ENCODE results near the gene OGFOD3. TPM values are rescaled to one million over a fixed set of nuclear protein-coding genes. Genes with fewer than 3 reads are reported as not detected.

The OGFOD3 gene
- total RNA-seq, 1 experiment from 2014 or later: 29.3 TPM

DNA sequence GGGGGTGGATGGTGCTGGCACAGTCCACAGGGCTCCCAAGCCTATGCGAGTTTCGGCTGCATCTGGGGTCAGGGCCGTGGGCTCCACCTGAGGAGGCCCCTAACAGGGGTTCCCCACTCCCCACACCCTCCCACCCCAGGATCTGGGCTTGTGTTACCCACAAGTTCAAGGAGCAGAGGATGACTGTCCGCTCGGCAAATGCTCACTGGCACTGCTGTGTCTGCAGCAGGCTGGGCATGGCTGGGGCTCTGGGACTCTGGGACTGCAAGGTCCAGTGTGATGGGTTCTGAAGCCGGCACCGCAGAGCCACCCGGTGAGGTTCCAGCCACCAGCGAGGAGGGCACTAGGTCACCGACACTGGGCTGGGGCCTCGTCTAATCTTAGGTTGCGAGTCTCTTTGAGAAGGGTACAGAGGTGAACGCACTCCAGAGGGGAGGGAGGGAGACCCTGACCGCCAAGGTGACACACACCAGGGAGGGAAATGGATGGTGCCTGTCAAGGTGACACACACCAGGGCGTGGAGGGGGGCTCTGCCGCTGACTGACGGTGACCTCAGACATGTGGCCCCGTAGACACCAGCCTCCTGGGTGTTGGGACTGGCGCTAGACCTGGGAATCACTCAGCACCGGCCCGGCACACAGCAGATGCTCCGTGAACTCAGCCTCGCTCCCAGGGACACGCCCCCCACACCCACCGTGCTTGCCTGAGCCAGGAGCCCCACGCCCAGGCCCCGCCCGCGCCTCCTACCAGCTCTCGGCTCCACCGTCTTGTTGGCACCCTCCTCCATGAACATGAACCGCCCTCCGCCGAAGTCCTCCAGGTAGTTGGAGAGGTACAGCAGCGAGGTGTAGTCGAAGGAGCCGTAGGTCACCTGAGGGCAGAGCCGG is 20.7 kb downstream of the OGFOD3 start:
- in situ Hi-C loops (cut with HindIII; ENCODE audit: low pct_unique_long_range_greater_than_20kb, low sequenced_read_pairs): no loop called here
- no peak for DNase-seq (ENCODE audit: low read depth, low spot score)

DNA sequence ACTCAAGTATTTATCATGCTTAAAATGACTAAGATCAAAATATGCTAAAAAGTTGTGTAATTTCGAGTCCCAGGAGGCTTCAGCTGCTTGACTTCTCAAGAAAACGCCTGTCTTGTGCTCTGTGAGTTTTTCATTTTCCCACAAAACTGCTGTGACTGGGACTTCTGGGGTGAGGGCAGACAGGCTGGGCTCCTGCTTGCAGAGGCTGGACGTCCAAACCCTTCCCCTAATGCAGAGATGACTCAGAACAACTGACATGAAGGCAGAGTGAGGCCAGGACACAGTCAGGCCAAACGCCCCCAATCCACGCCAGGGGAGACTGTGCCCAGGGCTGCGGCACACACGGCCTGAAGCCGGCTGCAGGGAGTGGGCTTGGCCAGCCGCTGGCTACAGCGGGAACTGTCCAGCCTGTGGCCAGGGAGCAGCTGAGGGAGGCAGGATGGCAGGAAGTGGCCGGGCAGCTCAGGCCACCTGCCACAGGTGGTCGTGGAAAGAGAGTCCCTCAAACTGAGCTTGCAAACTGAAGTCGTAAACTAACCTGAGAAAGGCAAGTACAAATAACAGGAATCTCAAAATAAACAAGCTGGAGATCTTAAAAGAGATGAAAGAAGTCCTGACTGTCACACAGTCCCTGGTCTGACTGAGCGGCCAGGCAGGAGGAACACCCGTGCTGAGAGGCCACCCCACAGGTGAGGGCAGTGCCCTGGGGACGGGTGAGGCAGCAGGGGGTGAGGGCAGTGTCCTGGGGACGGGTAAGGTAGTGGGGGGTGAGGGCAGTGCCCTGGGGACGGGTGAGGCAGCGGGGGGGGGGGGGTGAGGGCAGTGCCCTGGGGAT is 21.6 kb downstream of the OGFOD3 start:
- in situ Hi-C loops (cut with HindIII; ENCODE audit: low pct_unique_long_range_greater_than_20kb, low sequenced_read_pairs): no loop called here
- DNase-seq (ENCODE audit: low read depth, low spot score): no peak

DNA sequence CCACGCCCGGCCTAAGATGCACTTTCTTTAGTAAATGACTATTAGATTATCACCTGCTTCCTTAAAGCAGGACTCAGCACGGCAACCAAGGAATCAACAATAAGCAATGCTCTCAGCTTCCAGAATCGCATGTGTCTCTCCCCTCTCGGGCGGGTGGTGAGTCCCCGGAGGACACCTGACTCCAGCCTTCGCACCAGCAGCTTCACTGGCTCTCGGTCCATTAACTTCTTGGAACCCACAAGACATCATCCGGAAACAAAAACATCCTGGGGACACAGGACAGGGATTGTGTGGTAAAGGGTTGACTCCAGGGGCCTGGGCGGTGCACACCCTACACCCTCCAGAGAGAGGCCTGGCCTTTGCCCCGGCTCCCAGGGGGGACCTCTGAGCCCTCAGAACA is 24.1 kb downstream of the OGFOD3 start:
- no peak for DNase-seq (ENCODE audit: low read depth, low spot score)
- in situ Hi-C loops (cut with HindIII; ENCODE audit: low pct_unique_long_range_greater_than_20kb, low sequenced_read_pairs): no loop called here

DNA sequence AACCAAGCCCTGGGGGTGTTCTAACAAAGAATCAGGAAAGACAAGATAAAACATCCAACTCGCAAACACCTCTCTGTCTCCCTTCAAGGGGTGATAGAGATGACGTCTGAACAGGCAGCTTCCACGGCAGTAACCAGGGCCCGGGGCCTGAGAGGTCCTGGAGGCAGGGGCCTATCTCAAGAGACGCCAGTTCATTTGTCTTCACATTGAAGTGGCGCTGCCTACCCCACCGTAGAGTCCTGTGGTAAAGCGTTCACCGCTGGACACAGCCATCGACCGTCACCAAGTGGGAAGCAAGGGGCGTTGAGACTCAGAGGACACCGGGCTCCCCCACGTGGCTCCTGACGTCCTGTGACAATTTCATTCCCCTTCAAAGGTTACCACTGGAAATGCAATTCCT is 25.4 kb downstream of the OGFOD3 start:
- no peak for DNase-seq (ENCODE audit: low read depth, low spot score)
- in situ Hi-C loops (cut with HindIII; ENCODE audit: low pct_unique_long_range_greater_than_20kb, low sequenced_read_pairs): no loop called here

DNA sequence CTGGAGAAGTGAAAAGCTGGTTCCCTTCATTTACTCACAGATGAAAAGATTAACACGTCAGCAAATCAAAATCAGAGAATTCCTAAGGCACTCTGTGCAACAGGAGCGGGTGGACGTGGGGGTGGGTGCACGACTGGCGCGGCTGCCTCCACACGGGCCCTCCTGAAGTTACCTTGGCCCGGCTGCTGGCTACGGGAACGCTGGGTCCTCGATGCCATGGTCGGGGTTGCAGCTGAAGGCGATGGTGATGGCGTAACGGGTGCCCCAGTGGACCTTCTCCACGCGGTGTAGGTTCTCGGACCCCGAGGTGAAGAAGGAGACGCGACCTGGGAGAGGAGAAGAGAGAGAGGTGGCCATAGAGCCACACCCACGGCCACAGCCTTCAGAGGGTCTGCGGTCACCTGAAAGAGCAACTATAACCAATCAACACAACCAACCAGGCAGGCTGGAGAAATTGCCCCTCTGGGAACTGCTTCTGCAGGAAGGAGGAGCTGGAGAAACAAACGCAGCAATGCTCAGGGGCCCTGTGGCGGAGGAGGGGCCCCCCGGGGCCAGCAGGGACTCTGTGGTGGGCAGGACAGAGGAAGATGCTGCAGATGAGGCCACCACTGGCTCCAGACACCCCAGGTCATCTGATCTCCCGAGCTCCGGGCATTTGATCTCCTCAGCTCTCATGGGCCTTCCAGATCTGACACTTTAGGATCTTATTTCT is 26.0 kb downstream of the OGFOD3 start:
- in situ Hi-C loops (cut with HindIII; ENCODE audit: low pct_unique_long_range_greater_than_20kb, low sequenced_read_pairs): no loop called here
- no peak for DNase-seq (ENCODE audit: low read depth, low spot score)

DNA sequence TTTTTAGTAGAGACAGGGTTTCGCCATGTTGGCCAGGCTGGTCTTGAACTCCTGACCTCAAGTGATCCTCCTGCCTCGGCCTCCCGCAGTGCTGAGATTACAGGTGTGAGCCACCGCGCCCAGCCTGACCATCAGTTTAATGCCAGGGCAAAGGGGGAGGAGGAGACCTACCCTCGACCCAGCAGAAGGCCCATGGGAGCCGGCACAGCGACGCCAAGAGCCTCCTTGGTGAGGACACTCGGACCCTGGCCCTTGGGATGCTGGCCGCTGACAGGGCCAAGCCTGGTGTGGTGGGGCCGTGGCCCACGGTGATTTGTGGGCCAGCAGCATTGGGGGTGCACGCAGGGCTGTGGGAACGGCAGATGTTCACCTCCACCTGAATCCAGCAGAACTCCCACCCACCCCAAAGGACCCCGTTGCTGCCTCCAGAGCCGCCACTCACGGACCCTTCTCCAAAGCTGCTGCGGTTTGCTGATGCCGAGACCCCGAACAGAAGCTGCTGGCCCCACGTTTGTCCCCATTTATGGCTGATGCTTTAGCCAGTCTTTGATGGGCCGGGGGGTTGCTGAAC is 26.8 kb downstream of the OGFOD3 start:
- in situ Hi-C loops (cut with HindIII; ENCODE audit: low pct_unique_long_range_greater_than_20kb, low sequenced_read_pairs): no loop called here
- no peak for DNase-seq (ENCODE audit: low read depth, low spot score)

DNA sequence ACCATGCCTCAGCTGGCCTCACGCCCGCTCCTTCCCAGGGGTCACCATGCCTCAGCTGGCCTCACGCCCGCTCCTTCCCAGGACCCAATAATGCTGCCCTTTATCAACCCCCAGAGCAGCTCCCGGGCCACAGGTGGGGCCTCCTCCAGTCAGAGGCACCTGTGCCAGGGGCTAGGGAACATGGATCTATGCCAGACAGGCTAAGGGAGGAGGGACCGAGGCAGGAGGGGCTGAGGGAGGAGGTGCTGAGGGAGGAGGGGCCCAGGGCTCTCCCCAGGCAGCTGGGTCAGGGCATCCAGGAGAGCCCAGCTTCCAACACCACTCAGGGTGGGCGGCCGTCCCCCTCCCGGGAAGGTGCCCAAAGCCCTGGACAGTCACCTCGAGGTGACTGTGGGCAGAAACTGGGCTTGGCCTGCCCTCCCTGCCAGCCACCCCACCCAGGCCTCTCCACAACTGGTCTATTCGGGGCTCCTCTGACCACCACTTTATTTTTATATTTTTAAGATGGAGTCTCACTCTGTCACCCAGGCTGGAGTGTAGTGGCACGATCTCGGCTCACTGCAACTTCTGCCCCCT is 27.4 kb downstream of the OGFOD3 start:
- in situ Hi-C loops (cut with HindIII; ENCODE audit: low pct_unique_long_range_greater_than_20kb, low sequenced_read_pairs): no loop called here
- DNase-seq (ENCODE audit: low read depth, low spot score): no peak

DNA sequence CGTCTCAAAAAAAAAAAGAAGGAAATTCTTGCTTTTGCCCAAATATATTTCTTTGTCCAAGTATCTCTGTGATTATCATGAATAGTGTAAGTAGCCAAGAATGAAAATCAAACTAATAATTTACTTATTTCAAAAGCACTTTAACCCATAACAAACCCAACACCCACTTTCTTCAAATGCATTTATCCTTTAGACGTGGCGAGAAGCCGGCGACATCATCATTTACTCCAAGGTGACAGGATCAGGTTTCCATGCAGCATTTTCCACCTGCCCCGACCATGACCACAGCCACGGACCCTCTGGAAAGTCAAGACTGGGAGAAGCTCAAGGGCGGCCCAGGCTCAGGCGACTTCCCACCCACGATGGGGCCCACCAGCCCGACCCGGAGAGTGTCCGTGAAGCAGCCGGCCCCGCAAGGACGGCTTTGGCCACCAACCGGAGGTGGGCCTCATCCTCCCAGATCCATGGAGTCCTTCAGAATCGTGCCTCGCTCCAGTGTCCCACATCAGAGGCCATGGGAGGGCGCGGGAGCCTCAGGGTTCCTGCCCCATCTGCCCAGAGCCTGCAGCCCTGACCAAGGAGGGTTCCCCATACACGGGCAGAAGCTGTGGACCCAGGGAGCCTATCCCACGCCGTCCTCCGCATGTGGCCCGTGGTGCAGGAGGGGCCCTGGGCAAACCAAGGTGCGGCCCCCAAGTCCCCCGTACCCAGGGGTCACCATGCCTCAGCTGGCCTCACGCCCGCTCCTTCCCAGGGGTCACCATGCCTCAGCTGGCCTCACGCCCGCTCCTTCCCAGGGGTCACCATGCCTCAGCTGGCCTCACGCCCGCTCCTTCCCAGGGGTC is 28.1 kb downstream of the OGFOD3 start:
- no peak for DNase-seq (ENCODE audit: low read depth, low spot score)
- in situ Hi-C loops (cut with HindIII; ENCODE audit: low pct_unique_long_range_greater_than_20kb, low sequenced_read_pairs): no loop called here

DNA sequence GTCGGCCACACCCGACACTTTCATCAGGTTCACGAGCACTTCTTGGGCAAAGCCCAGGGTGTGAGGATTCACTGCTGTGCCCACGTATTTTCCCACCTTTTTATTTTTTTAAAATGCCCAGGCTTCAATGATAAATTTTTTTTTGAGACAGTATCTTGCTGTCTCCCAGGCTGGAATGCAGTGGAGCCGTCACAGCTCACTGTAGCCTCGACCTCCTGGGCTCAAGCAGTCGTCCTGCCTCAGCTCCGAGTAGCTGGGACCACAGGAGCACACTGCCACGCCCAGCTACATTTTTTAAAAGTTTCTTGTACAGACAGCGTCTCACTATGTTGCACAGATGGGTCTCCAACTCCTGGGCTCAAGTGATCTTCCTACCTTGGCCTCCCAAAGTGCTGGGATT is 29.0 kb downstream of the OGFOD3 start:
- in situ Hi-C loops (cut with HindIII; ENCODE audit: low pct_unique_long_range_greater_than_20kb, low sequenced_read_pairs): no loop called here
- no peak for DNase-seq (ENCODE audit: low read depth, low spot score)

DNA sequence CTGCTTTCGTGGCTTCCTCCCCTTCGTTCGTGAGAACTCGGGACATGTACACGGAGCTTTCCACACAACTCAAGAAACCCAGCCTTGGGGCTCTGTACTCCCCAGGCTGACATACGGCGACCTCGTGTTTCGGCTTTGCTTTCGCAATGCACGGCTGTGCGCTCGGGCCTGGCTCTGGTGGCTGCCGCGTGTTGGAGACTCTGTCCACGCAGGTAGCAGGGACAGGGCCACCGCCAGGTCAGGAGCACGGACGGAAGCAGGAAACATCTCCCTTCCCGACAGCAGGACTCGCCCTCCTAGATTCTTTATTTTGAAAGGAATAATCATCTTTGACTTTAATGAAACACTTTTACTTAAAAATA is 29.5 kb downstream of the OGFOD3 start:
- DNase-seq (ENCODE audit: low read depth, low spot score): no peak
- in situ Hi-C loops (cut with HindIII; ENCODE audit: low pct_unique_long_range_greater_than_20kb, low sequenced_read_pairs): no loop called here

DNA sequence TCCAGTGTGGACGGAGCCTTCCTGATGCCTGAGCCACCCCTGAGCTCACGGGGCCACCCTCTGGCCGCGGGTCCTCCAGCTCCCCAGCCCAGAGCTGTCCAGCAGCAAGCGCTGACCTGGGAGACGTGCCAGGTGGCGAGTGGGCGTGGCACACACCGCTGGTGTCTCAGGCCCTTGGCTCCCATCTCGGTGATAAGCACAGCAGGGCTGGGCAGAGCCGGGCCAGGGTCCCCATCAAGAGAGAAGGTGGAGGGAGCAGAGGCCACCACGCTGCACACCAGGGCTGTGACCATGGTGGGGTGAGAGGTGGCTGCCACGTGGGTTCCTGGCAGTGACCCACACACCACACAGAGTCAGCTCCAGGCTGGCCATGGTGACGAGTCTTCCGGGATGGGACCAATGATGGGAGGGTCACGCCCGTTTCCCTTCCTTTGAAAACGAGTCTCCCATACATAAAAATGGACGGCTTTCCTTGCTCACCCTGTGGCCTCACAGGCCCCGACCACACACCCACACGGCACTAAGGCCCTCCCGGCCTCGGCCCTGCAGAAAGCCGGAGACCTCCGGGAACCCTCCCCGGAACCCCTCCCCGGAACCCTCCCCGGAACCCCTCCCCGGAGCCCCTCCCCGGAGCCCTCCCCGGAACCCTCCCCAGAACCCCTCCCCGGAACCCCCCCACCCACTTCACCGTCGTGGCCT is 30.0 kb downstream of the OGFOD3 start:
- in situ Hi-C loops (cut with HindIII; ENCODE audit: low pct_unique_long_range_greater_than_20kb, low sequenced_read_pairs): no loop called here
- no peak for DNase-seq (ENCODE audit: low read depth, low spot score)

DNA sequence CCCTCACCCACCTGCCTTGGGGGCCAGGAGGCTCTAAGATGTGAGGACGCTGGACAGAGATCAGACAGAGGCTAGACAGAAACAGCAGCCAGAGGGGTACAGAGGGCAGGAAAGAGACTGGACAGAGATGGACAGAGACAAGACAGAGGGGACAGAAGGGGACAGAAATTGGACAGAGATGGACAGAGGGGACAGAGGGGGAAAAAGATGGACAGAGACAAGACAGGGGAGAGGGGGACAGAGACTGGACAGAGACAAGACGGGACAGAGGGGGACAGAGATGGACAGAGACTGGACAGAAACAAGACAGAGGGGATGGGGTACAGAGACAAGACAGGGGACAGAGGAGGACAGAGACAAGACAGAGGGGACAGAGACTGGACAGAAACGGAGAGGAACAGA is 30.7 kb downstream of the OGFOD3 start:
- in situ Hi-C loops (cut with HindIII; ENCODE audit: low pct_unique_long_range_greater_than_20kb, low sequenced_read_pairs): no loop called here
- no peak for DNase-seq (ENCODE audit: low read depth, low spot score)

DNA sequence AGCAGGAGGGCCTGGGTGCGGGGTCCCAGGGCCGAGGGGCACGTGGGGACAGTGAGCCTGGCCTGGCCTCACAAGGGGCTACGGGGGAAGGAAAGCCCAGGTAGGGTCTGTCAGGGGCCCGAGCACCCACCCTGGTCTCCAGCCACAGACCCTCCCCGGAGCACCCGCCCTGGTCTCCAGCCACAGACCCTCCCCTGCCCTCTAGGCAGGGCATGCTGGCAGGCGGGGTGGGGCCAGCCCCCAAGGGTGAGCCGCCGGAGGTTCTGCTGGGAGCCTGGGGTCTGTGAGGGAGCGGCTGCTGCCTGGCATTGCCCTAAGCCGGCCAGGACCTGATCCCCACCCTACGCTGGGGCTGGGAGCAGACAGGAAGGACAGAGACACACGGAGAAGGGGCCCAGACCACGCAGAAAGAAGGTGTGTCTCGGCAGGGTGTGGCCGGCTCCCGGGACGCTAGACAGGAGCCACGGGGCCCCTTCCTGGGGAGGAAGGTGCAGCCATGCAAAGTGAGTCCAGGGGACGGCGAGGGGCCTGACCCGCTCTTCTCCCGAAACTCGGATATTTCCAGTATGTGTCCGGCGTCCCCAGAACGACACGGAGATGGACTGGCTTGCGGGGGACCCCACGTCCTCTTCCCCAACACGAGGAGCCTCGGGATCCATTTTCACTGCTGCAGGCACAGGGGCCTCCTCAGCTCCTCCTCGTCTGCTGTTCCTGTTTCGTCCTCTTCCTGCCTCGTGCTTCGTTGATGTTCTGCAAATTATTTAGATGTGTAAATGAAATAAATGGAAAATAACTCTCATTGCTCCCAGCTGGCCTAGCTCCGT is 31.3 kb downstream of the OGFOD3 start:
- in situ Hi-C loops (cut with HindIII; ENCODE audit: low pct_unique_long_range_greater_than_20kb, low sequenced_read_pairs): no loop called here
- no peak for DNase-seq (ENCODE audit: low read depth, low spot score)

DNA sequence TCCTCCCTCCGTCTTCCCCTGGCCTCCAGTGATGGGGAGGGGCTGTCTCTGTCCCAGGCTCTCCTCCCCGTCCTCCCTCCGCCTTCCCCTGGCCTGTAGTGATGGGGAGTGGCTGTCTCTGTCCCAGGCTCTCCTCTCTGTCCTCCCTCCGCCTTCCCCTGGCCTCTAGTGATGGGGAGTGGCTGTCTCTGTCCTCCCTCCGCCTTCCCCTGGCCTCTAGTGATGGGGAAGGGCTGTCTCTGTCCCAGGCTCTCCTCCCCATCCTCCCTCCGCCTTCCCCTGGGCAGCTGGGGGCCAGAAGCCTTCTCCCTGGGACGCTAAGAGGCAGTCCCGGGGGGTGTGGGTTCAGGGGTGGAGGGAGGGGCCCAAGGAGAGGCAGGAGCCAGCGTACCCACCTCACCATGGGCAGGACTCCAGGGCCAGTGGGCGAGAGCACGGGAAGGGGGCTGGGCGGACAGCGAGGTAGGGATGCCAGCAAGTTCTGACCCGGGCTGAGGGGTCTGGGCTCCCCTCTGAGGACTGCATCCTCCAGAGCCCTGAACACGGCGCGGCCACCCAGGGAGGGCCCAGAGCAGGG is 32.0 kb downstream of the OGFOD3 start:
- DNase-seq (ENCODE audit: low read depth, low spot score): no peak
- in situ Hi-C loops (cut with HindIII; ENCODE audit: low pct_unique_long_range_greater_than_20kb, low sequenced_read_pairs): no loop called here

DNA sequence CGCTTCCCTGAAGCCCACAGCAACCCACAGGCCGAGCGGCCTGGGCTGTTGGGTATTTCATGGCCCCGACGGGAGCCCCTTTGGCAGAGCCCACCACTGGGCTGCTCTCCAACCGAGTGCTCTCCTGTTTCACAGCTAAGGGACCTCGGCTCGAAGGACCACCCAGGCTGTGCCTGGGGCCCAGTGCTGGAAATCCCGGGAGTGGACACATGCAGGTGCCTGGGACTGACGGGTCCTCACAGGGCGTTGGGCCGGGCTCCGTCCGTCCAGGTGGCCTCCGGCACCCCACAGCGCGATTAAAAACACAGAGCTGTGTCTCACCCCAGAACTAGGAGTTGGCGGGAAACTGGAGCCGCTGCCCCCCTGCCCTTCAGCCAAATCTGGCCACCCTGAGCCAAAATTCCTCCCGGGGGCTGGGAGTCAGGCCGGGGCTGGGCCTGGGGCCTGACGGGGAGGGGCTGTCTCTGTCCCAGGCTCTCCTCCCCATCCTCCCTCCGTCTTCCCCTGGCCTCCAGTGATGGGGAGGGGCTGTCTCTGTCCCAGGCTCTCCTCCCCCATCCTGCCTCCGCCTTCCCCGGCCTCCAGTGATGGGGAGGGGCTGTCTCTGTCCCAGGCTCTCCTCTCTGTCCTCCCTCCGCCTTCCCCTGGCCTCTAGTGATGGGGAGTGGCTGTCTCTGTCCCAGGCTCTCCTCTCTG is 32.7 kb downstream of the OGFOD3 start:
- in situ Hi-C loops (cut with HindIII; ENCODE audit: low pct_unique_long_range_greater_than_20kb, low sequenced_read_pairs): no loop called here
- no peak for DNase-seq (ENCODE audit: low read depth, low spot score)
